Mesothelial cell of epicardium (in vitro differentiated cells): ENCODE measurements around the gene OSBPL8. TPM values are rescaled to one million over a fixed set of nuclear protein-coding genes. Genes with fewer than 3 reads are reported as not detected.

Experiments used
- DNase-seq, 2 experiments: peaks; one replicate each; pipeline ENCODE4 v3.0.0; 2021; ENCODE audit warnings: low spot score in 2 of 2; ENCODE audit not compliant: unreplicated experiment in 2 of 2
- H3K27ac Mint-ChIP-seq: 2 replicates; pipeline ENCODE4 v1.8.0; 2021; ENCODE audit warnings: mixed read lengths
- H3K27me3 Mint-ChIP-seq: 2 replicates; pipeline ENCODE4 v1.8.0; 2021; ENCODE audit warnings: low read depth, mixed read lengths
- H3K36me3 Mint-ChIP-seq: 2 replicates; pipeline ENCODE4 v1.8.0; 2021; ENCODE audit warnings: mixed read lengths
- H3K4me1 Mint-ChIP-seq: 2 replicates; pipeline ENCODE4 v1.8.0; 2021; ENCODE audit warnings: mixed read lengths
- H3K4me3 Mint-ChIP-seq: 2 replicates; pipeline ENCODE4 v1.8.0; 2021; ENCODE audit warnings: mild to moderate bottlenecking, moderate library complexity, mixed read lengths
- H3K9me3 Mint-ChIP-seq: 2 replicates; pipeline ENCODE4 v1.8.0; 2021; ENCODE audit warnings: mixed read lengths
- CTCF ChIP-seq: fragments of 200-600 bp; sonication (generic); IDR thresholded peaks from one replicate; pipeline ENCODE4 v1.5.0; 2021; ENCODE audit warnings: antibody characterized with exemption; ENCODE audit not compliant: unreplicated experiment
- total RNA-seq: library from RNA; stranded (reverse); gene quantifications from 3 replicates; pipeline ENCODE4 v1.2.1, GENCODE V29; 2021

The OSBPL8 gene
- total RNA-seq, 1 donor from 2014 or later: 51.5 TPM

GRCh38 chr12:76571256-76571655, 11.7 kb upstream of the OSBPL8 start:
- Mint-ChIP-seq H3K27me3 (no peaks in the 10 kb centered on the region), H3K27ac (no peak overlapping the region), H3K4me1 (peaks cover 10% of the 10 kb centered on the region), H3K4me3 (no peak overlapping the region), H3K9me3 (peaks cover 16% of the 10 kb centered on the region), H3K36me3 (peaks cover 7% of the 10 kb centered on the region)
- no peak for DNase-seq
- no peak for TF ChIP-seq CTCF

- H3K36me3 Mint-ChIP-seq: peaks cover 10% of the 10 kb centered on the region
- peaks cover 15% of the 10 kb centered on the region for H3K9me3 Mint-ChIP-seq
- H3K27me3 Mint-ChIP-seq: no peaks in the 10 kb centered on the region
- peaks cover 10% of the 10 kb centered on the region for H3K4me1 Mint-ChIP-seq
- TF ChIP-seq CTCF: no peak
- no peak overlapping the region for H3K27ac Mint-ChIP-seq
- no peak overlapping the region for H3K4me3 Mint-ChIP-seq
- no peak for DNase-seq
Observed at GRCh38 chr12:76569685-76570604, 10.4 kb upstream of the OSBPL8 start.

GRCh38 chr12:76568888-76569551, 9.4 kb upstream of the OSBPL8 start:
- TF ChIP-seq CTCF: no peak
- Mint-ChIP-seq H3K27me3 (no peaks in the 10 kb centered on the region), H3K9me3 (peaks cover 9% of the 10 kb centered on the region), H3K36me3 (peaks cover 4% of the 10 kb centered on the region), H3K27ac (no peak overlapping the region), H3K4me3 (no peak overlapping the region), H3K4me1 (peaks cover 10% of the 10 kb centered on the region)
- no peak for DNase-seq

GRCh38 chr12:76568130-76568529, 8.6 kb upstream of the OSBPL8 start:
- Mint-ChIP-seq H3K36me3 (peaks cover 4% of the 10 kb centered on the region), H3K27ac (peak overlapping the region; percentile 2), H3K4me3 (no peak overlapping the region), H3K4me1 (peaks cover 10% of the 10 kb centered on the region), H3K9me3 (peaks cover 8% of the 10 kb centered on the region), H3K27me3 (no peaks in the 10 kb centered on the region)
- no peak for TF ChIP-seq CTCF
- DNase-seq: no peak

- Mint-ChIP-seq H3K27me3 (no peaks in the 10 kb centered on the region), H3K27ac (no peak overlapping the region), H3K9me3 (peaks cover 4% of the 10 kb centered on the region), H3K4me3 (no peak overlapping the region), H3K36me3 (peaks cover 2% of the 10 kb centered on the region), H3K4me1 (peaks cover 19% of the 10 kb centered on the region)
- TF ChIP-seq CTCF: no peak
- no peak for DNase-seq
Observed at GRCh38 chr12:76563061-76563460, 3.5 kb upstream of the OSBPL8 start.
